ENCODE data around the gene ANP32D. TPM values are rescaled to one million over a fixed set of nuclear protein-coding genes. Genes with fewer than 3 reads are reported as not detected.
"Not testable (repeated sequence)": the region's sequence is repeated elsewhere in the genome, so short reads cannot be mapped to it uniquely, and the experiment has no call there.

The ANP32D gene
- total and polyA plus RNA-seq, 9 donors, result 0.11 to 0.86 (median 0.30) TPM; not detected in 3

DNA sequence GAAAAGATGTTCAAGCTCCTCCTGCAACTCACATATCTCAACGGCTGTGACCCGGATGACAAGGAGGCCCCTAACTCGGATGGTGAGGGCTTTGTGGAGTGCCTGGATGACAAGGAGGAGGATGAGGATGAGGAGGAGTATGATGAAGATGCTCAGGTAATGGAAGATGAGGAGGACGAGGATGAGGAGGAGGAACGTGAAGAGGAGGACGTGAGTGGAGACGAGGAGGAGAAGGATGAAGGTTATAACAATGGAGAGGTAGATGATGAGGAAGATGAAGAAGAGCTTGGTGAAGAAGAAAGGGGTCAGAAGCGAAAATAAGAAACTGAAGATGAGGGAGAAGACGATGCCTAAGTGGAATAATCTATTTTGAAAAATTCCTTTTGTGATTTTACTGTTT lies 702 bp downstream of the ANP32D start:
- intact Hi-C loops (cut with DNase I), result no loop called here
- Histone ChIP-seq H3K27ac (no peak overlapping the region), H3K27me3 (no peaks in the 10 kb centered on the region), H3K36me3 (no peaks in the 10 kb centered on the region), H3K4me1 (ENCODE audit: insufficient read depth) (no peaks in the 10 kb centered on the region), H3K4me3 (no peak overlapping the region), H3K9me3 (no peaks in the 10 kb centered on the region)
- TF ChIP-seq, protein P1, sequence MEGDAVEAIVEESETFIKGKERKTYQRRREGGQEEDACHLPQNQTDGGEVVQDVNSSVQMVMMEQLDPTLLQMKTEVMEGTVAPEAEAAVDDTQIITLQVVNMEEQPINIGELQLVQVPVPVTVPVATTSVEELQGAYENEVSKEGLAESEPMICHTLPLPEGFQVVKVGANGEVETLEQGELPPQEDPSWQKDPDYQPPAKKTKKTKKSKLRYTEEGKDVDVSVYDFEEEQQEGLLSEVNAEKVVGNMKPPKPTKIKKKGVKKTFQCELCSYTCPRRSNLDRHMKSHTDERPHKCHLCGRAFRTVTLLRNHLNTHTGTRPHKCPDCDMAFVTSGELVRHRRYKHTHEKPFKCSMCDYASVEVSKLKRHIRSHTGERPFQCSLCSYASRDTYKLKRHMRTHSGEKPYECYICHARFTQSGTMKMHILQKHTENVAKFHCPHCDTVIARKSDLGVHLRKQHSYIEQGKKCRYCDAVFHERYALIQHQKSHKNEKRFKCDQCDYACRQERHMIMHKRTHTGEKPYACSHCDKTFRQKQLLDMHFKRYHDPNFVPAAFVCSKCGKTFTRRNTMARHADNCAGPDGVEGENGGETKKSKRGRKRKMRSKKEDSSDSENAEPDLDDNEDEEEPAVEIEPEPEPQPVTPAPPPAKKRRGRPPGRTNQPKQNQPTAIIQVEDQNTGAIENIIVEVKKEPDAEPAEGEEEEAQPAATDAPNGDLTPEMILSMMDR (IDR thresholded peaks at IDR 0.05), result no peak
- TF ChIP-seq POLR2A (IDR thresholded peaks at IDR 0.05), result no peak
- no peak for TF ChIP-seq EP300 (IDR thresholded peaks at IDR 0.05)
- 71 to 82% (median 73%) methylated on average over 9 of the region's 9 CpGs for WGBS, 3 donors
- no peak for DNase-seq

DNA sequence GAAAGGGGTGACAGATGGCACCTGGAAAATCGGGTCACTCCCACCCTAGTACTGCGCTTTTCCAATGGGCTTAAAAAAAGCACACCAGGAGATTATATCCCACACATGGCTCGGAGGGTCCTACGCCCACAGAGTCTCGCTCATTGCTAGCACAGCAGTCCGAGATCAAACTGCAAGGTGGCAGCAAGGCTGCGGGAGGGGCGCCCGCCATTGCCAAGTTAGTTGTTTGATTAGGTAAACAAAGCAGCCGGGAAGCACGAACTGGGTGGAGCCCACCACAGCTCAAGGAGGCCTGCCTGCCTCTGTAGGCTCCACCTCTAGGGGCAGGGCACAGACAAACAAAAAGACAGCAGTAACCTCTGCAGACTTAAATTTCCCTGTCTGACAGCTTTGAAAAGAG lies 2.1 kb downstream of the ANP32D start:
- H3K4me3 ChIP-seq; H3K36me3 ChIP-seq; H3K27me3 ChIP-seq; H3K27ac ChIP-seq; DNase-seq; H3K9me3 ChIP-seq; intact Hi-C loops (cut with DNase I); H3K4me1 ChIP-seq (ENCODE audit: insufficient read depth): not testable (repeated sequence)
- 77 to 82% (median 81%) methylated on average over 11 of the region's 11 CpGs for WGBS, 3 donors

DNA sequence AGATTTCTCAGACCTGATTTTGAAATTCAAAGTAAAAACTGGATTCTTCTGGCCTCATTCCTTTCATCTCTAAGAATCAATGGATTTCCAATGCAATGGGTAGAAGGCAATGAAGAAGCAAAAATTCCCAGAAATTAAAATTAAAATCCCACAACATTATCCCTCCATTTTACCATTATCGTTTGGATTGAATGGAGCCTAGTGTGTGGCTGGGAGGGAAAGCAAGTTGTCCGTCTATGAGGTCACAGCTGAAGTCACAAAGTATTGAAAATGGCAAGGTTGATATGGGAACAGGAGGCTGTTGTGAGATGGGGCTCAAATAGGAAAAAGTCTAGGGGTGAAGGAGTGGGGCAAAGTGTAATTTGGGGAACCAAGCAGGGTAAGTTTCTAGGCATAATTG lies 9.8 kb downstream of the ANP32D start, which contains the start of gene C12orf54:
TSS of gene C12orf54 (plus strand) at position 301 of the 400 bp plus-strand sequence. CDS start 799 bp downstream, outside the sequence.
- intact Hi-C loops (cut with DNase I), result loop anchor here in 1 of 4 donors (10.0 kb wide), 1 partner anchor 77 kb away; no protein-coding TSS in a partner anchor
- Histone ChIP-seq H3K4me3 (no peak within 1 kb of the TSS), H3K4me1 (ENCODE audit: insufficient read depth) (no peaks in the 10 kb centered on the region), H3K27ac (no peak within 1 kb of the TSS), H3K27me3 (no peaks in the 10 kb centered on the region), H3K9me3 (peaks cover 0 to 4% of the 10 kb centered on the region in 2 donors), H3K36me3 (no peaks in the 10 kb centered on the region)
- DNase-seq, result no peak
- TF ChIP-seq EP300 (IDR thresholded peaks at IDR 0.05) (no peak), POLR2A (IDR thresholded peaks at IDR 0.05) (no peak)
- TF ChIP-seq, protein P1 (IDR thresholded peaks at IDR 0.05), result no peak
- WGBS, 3 donors, result 86 to 87% (median 86%) methylated on average over 2 of the region's 2 CpGs

DNA sequence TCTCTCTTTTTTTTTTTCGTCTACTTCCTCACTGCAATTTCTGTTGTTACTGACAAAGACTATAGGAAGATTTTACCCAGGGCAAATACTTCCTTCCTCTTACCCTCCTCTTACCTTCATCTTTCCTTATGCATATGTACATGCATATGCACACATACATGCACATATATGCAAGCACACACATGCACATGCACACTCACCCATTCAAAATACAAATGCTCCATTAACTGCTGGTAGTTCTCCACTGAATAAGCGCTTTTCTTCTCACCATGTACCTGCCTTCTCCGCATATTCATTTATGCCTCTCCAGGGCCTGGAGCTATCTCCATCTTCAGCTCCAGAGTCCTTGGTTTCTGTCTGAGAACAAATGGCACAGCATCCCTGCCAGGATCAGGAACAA lies 10.6 kb downstream of the ANP32D start:
- DNase-seq, result no peak
- WGBS, 3 donors, result 76 to 92% (median 76%) methylated on average over 3 of the region's 3 CpGs
- intact Hi-C loops (cut with DNase I), result loop anchor here in 1 of 4 donors (10.0 kb wide), 1 partner anchor 78 kb away; no protein-coding TSS in a partner anchor

DNA sequence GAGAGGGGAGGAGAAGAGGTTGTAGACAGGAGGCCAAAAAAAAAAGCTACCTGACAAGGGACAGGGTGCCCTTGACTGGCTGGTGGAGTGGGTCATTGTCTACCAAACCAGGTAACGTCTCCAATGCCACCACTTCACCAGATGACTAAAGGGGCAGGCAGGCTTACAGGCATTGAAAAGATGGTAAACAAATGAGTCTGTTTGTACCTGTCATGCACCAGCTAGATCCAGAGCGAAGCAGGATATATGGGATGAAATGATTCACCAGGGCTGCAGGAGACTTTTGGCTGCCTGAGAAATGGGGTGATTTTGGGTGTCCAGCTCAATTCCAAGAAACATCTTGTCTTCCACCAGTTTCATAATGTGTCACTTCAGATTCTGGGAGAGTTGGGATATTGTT lies 13.9 kb downstream of the ANP32D start:
- 79 to 85% (median 83%) methylated on average over 2 of the region's 2 CpGs for WGBS, 3 donors
- H3K9me3 ChIP-seq, result peaks cover 0 to 4% of the 10 kb centered on the region in 2 donors

More for the DNA sequence above, 10.6 kb downstream of the ANP32D start:
- Histone ChIP-seq H3K27ac (no peak overlapping the region), H3K4me3 (no peak overlapping the region), H3K36me3 (no peaks in the 10 kb centered on the region), H3K4me1 (ENCODE audit: insufficient read depth) (no peaks in the 10 kb centered on the region), H3K27me3 (no peaks in the 10 kb centered on the region), H3K9me3 (peaks cover 0 to 4% of the 10 kb centered on the region in 2 donors)
- TF ChIP-seq, protein P1 (IDR thresholded peaks at IDR 0.05), result no peak
- TF ChIP-seq POLR2A (IDR thresholded peaks at IDR 0.05) (no peak), EP300 (IDR thresholded peaks at IDR 0.05) (no peak)

More for the DNA sequence above, 13.9 kb downstream of the ANP32D start:
- Histone ChIP-seq H3K36me3 (no peaks in the 10 kb centered on the region), H3K27ac (no peak overlapping the region), H3K27me3 (no peaks in the 10 kb centered on the region), H3K4me3 (no peak overlapping the region), H3K4me1 (ENCODE audit: insufficient read depth) (no peaks in the 10 kb centered on the region)
- TF ChIP-seq, protein P1 (IDR thresholded peaks at IDR 0.05), result no peak
- TF ChIP-seq POLR2A (IDR thresholded peaks at IDR 0.05), result no peak
- no peak for TF ChIP-seq EP300 (IDR thresholded peaks at IDR 0.05)
- DNase-seq, result no peak
- intact Hi-C loops (cut with DNase I), result loop anchor here in 1 of 4 donors (10.0 kb wide), 1 partner anchor 81 kb away; no protein-coding TSS in a partner anchor
